ENCODE data around the gene VWA3B.

GRCh38 chr2:98037666-98038336 is 49.2 kb upstream of the VWA3B start:
- TF ChIP-seq, protein P1, sequence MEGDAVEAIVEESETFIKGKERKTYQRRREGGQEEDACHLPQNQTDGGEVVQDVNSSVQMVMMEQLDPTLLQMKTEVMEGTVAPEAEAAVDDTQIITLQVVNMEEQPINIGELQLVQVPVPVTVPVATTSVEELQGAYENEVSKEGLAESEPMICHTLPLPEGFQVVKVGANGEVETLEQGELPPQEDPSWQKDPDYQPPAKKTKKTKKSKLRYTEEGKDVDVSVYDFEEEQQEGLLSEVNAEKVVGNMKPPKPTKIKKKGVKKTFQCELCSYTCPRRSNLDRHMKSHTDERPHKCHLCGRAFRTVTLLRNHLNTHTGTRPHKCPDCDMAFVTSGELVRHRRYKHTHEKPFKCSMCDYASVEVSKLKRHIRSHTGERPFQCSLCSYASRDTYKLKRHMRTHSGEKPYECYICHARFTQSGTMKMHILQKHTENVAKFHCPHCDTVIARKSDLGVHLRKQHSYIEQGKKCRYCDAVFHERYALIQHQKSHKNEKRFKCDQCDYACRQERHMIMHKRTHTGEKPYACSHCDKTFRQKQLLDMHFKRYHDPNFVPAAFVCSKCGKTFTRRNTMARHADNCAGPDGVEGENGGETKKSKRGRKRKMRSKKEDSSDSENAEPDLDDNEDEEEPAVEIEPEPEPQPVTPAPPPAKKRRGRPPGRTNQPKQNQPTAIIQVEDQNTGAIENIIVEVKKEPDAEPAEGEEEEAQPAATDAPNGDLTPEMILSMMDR (IDR thresholded peaks at IDR 0.05; ENCODE audit: low read length) = no peak
- no peak for TF ChIP-seq EZH2 (optimal IDR thresholded peaks at IDR 0.05; ENCODE audit: low read depth, low read length)
- TF ChIP-seq EZH2phosphoT487 (IDR thresholded peaks at IDR 0.05; ENCODE audit: low read length) = no peak

Measured in MM.1S (cell line).